Measurements from ENCODE around the gene CCDC34.

CCDC34 gene

DNA sequence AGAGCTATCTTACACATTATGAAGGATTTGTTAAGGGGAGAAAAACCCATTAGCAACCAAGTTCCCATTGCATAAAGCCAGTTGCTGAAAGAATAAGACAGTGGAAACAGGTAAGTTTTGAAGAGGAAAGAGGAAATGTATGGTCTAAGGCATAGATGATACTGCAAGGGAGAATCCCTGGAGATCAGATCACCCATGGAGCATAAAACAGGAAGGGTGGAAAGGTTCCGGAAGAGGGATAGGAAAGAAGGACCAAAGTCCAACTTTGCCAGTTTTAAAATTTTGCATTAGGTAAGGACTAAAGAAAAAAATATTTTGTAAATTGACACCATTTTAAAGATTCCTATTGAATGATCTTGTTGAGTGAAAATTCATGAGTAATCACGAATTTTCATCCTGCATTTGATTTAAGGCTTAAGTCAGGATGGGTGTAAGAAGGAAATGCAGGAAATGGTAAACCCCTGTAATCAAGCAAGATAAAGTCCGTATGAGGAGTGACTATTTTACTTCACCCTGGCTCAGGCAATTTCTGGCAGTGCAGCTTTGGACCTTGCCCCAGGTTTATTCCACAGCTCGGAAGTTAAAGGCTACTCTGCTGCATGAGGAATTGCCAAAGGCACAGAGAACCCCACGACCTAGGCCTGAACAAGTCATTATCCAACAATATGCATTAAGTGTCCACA lies 70.9 kb downstream of the CCDC34 start:
- no peak overlapping the region for H3K23ac ChIP-seq (ENCODE audit: low read length in 2 of 2)
- no peak overlapping the region for H3K18ac ChIP-seq (ENCODE audit: low read depth in 1 of 2, low read length in 2 of 2)
- H2BK12ac ChIP-seq (ENCODE audit: low read length in 2 of 2), result no peak overlapping the region
- no peak overlapping the region for H2AFZ ChIP-seq (ENCODE audit: low read depth, low read length)
- H3K36me3 ChIP-seq (ENCODE audit: control insufficient read depth in 1 of 2, insufficient read depth in 2 of 2, low read depth in 1 of 2, low read length in 2 of 2), result no peaks in the 10 kb centered on the region
- H2AK5ac ChIP-seq (ENCODE audit: low read length, severe bottlenecking), result no peak overlapping the region
- no peaks in the 10 kb centered on the region for H3K27me3 ChIP-seq (ENCODE audit: control insufficient read depth in 1 of 2, insufficient read depth in 1 of 2, low read length in 2 of 2)
- no peak overlapping the region for H3K4ac ChIP-seq (ENCODE audit: low read depth in 1 of 2, low read length in 2 of 2)
- no peak overlapping the region for H3K9ac ChIP-seq (ENCODE audit: low read length)
- H3K4me2 ChIP-seq (ENCODE audit: low read length, poor library complexity, severe bottlenecking), result no peak overlapping the region
- H4K91ac ChIP-seq (ENCODE audit: low read length), result no peak overlapping the region
- 91% methylated on average over 4 of the region's 5 CpGs for WGBS
- no peak overlapping the region for H2BK15ac ChIP-seq (ENCODE audit: low read depth, poor library complexity, severe bottlenecking)
- H3K27ac ChIP-seq (ENCODE audit: low read length, poor library complexity, severe bottlenecking), result no peak overlapping the region
- no peak overlapping the region for H3K14ac ChIP-seq (ENCODE audit: low read length in 2 of 2)
- H3K4me3 ChIP-seq (ENCODE audit: insufficient read depth in 1 of 2, low read depth in 1 of 2, low read length in 2 of 2), result no peak overlapping the region
- no peaks in the 10 kb centered on the region for H3K9me3 ChIP-seq (ENCODE audit: control insufficient read depth, low read length)
- no peak overlapping the region for H2BK120ac ChIP-seq (ENCODE audit: low read depth, low read length)
- no peaks in the 10 kb centered on the region for H3K79me1 ChIP-seq (replicated peaks; ENCODE audit: low read length, poor library complexity, severe bottlenecking)
- no peak overlapping the region for H4K8ac ChIP-seq (ENCODE audit: low read length)
- no peak for DNase-seq
- peaks cover 2% of the 10 kb centered on the region for H3K4me1 ChIP-seq (ENCODE audit: control insufficient read depth, insufficient read depth, low read depth, low read length)
- no peak overlapping the region for H2BK5ac ChIP-seq (ENCODE audit: low read depth, low read length, poor library complexity, severe bottlenecking)

DNA sequence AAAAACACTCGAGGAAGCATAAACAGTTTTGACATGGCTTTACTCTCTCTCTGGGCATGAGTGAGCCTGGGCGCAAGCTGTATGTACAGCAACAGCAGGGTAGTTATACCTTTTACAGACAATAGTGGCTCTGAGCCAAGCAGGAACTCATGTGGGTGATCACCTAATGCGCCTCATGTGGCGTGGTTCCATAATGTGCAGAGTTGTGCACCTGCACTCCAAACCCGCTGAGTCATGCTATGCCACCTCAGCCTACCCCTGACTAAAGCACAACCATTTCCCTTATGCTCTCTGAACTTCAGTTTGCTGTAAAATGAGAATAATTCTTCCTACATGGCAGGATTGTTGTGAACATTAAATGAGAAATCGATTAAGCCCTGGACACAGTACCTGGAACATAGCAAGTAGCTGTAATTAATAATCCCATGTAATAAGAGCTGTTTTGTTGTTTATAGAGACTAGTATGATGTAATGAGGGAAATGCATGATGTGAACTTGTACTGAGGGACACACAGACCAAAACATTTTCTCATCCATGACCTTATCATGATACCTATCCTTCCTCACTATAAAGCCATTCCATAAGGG lies 71.6 kb downstream of the CCDC34 start:
- Histone ChIP-seq H3K4me1 (ENCODE audit: control insufficient read depth, insufficient read depth, low read depth, low read length) (peaks cover 2% of the 10 kb centered on the region), H3K18ac (ENCODE audit: low read depth in 1 of 2, low read length in 2 of 2) (no peak overlapping the region), H3K4me2 (ENCODE audit: low read length, poor library complexity, severe bottlenecking) (no peak overlapping the region), H3K14ac (ENCODE audit: low read length in 2 of 2) (no peak overlapping the region), H3K27ac (ENCODE audit: low read length, poor library complexity, severe bottlenecking) (no peak overlapping the region), H3K27me3 (ENCODE audit: control insufficient read depth in 1 of 2, insufficient read depth in 1 of 2, low read length in 2 of 2) (no peaks in the 10 kb centered on the region), H3K4me3 (ENCODE audit: insufficient read depth in 1 of 2, low read depth in 1 of 2, low read length in 2 of 2) (no peak overlapping the region), H4K8ac (ENCODE audit: low read length) (no peak overlapping the region), H2AFZ (ENCODE audit: low read depth, low read length) (no peak overlapping the region), H3K4ac (ENCODE audit: low read depth in 1 of 2, low read length in 2 of 2) (no peak overlapping the region), H3K9ac (ENCODE audit: low read length) (no peak overlapping the region), H3K79me1 (replicated peaks; ENCODE audit: low read length, poor library complexity, severe bottlenecking) (no peaks in the 10 kb centered on the region), H2BK120ac (ENCODE audit: low read depth, low read length) (no peak overlapping the region), H2AK5ac (ENCODE audit: low read length, severe bottlenecking) (no peak overlapping the region), H3K23ac (ENCODE audit: low read length in 2 of 2) (no peak overlapping the region), H2BK12ac (ENCODE audit: low read length in 2 of 2) (no peak overlapping the region), H3K36me3 (ENCODE audit: control insufficient read depth in 1 of 2, insufficient read depth in 2 of 2, low read depth in 1 of 2, low read length in 2 of 2) (no peaks in the 10 kb centered on the region), H4K91ac (ENCODE audit: low read length) (no peak overlapping the region), H3K9me3 (ENCODE audit: control insufficient read depth, low read length) (no peaks in the 10 kb centered on the region), H2BK15ac (ENCODE audit: low read depth, poor library complexity, severe bottlenecking) (no peak overlapping the region), H2BK5ac (ENCODE audit: low read depth, low read length, poor library complexity, severe bottlenecking) (no peak overlapping the region)
- 100% methylated on average over 5 of the region's 6 CpGs for WGBS
- no peak for DNase-seq

DNA sequence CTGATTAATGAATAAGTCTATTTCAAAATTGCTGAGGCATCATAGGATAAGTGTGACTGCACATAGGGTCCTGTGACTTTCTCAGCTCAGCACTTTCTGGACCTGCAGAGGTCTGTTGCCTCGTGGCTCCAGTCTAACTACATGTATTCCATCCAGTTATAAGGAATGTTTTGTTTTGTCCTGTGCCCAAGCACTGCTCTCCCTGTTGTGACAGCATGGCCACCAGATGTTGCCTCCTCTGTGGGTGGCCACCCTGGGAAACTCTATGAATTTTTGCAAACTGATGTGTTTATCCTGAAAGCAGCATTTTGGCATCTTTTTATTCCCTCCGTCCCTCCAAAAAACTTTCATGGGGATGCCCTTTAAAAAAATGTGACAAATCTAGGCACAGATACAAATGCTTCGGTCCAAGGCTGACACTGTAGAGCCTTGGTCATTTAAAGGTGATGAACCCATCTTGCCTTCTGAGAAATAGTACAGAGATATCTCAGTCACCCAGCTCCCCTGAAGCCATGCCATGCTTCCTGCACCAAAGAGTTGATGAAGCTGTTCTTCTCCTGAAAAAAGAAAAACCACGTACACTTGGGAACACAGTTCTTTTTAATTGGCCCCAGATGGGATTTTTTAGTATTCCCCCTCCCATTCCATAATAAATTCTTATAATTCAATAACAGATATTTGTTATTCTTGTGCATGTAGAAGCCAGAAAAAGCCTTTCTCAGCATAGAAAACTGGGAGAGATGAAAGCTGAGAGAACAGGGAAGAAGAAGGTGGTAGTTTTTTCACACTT lies 72.6 kb downstream of the CCDC34 start:
- Histone ChIP-seq H2BK12ac (ENCODE audit: low read length in 2 of 2) (no peak overlapping the region), H3K18ac (ENCODE audit: low read depth in 1 of 2, low read length in 2 of 2) (no peak overlapping the region), H3K23ac (ENCODE audit: low read length in 2 of 2) (no peak overlapping the region), H3K36me3 (ENCODE audit: control insufficient read depth in 1 of 2, insufficient read depth in 2 of 2, low read depth in 1 of 2, low read length in 2 of 2) (no peaks in the 10 kb centered on the region), H3K79me1 (replicated peaks; ENCODE audit: low read length, poor library complexity, severe bottlenecking) (no peaks in the 10 kb centered on the region), H2BK15ac (ENCODE audit: low read depth, poor library complexity, severe bottlenecking) (no peak overlapping the region), H3K9me3 (ENCODE audit: control insufficient read depth, low read length) (no peaks in the 10 kb centered on the region), H4K91ac (ENCODE audit: low read length) (no peak overlapping the region), H2BK120ac (ENCODE audit: low read depth, low read length) (no peak overlapping the region), H3K4me1 (ENCODE audit: control insufficient read depth, insufficient read depth, low read depth, low read length) (peaks cover 2% of the 10 kb centered on the region), H3K9ac (ENCODE audit: low read length) (no peak overlapping the region), H3K27ac (ENCODE audit: low read length, poor library complexity, severe bottlenecking) (no peak overlapping the region), H2AK5ac (ENCODE audit: low read length, severe bottlenecking) (no peak overlapping the region), H3K4ac (ENCODE audit: low read depth in 1 of 2, low read length in 2 of 2) (no peak overlapping the region), H3K4me2 (ENCODE audit: low read length, poor library complexity, severe bottlenecking) (no peak overlapping the region), H2BK5ac (ENCODE audit: low read depth, low read length, poor library complexity, severe bottlenecking) (no peak overlapping the region), H3K27me3 (ENCODE audit: control insufficient read depth in 1 of 2, insufficient read depth in 1 of 2, low read length in 2 of 2) (no peaks in the 10 kb centered on the region), H3K14ac (ENCODE audit: low read length in 2 of 2) (no peak overlapping the region), H3K4me3 (ENCODE audit: insufficient read depth in 1 of 2, low read depth in 1 of 2, low read length in 2 of 2) (no peak overlapping the region), H2AFZ (ENCODE audit: low read depth, low read length) (no peak overlapping the region), H4K8ac (ENCODE audit: low read length) (no peak overlapping the region)
- 73% methylated on average over 4 of the region's 4 CpGs for WGBS
- DNase-seq, result no peak
